Mammary epithelial cell (primary cell): ENCODE data around the gene HSH2D.

Experiments
- EZH2 ChIP-seq: IDR thresholded peaks from 2 replicates; pipeline ENCODE4 v1.6.1; 2012; ENCODE audit warnings: low read length, inconsistent platforms, borderline replicate concordance
- TF ChIP-seq, protein P1 (sequence below), 2 donors: IDR thresholded peaks in 1 of 2; conservative IDR thresholded peaks in 1 of 2; 2 replicates each; pipeline ENCODE4 v1.5.1; 2011 to 2012; ENCODE audit warnings: inconsistent platforms in 2 of 2, low read length in 2 of 2, mild to moderate bottlenecking in 2 of 2, control low read depth in 1 of 2, low read depth in 1 of 2; ENCODE audit not compliant: insufficient read depth in 1 of 2; ENCODE audit errors: extremely low read depth in 1 of 2

DNA sequence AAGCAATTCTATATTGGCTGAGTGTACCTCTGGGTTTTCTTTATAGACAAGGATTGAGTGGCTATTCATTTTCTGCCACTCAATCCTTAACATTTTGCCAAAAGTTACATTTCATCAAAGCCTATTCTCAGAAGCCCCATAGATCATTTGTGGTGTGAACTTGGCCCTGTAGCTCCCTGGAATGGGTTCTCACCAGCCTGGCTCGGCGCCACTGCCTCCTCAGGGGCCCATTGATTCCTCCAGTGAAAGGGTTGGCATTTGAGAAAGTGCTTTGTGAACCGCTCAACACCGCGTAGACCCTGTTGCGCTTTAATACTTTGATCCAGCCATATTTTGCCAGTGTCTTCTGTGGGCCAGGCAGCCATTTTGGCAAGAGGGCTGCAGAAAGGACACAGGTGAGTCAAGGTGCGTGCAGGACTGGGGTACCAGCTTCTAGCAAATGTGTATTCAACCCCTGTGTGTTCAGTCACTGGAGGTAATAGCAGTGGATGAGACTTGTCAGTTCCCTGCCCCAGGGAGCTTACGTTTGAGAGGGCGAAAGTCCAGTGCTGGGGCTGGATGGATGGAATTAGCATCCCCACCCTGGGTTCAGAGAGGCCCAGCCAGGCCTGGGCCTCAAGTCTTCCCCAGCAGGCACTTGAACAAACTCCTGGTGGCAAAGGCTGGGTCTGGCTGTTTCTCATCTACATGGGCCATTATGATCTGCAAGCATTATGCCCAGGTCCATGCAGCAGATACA, 28.0 kb upstream of the HSH2D start:
- TF ChIP-seq, protein P1, sequence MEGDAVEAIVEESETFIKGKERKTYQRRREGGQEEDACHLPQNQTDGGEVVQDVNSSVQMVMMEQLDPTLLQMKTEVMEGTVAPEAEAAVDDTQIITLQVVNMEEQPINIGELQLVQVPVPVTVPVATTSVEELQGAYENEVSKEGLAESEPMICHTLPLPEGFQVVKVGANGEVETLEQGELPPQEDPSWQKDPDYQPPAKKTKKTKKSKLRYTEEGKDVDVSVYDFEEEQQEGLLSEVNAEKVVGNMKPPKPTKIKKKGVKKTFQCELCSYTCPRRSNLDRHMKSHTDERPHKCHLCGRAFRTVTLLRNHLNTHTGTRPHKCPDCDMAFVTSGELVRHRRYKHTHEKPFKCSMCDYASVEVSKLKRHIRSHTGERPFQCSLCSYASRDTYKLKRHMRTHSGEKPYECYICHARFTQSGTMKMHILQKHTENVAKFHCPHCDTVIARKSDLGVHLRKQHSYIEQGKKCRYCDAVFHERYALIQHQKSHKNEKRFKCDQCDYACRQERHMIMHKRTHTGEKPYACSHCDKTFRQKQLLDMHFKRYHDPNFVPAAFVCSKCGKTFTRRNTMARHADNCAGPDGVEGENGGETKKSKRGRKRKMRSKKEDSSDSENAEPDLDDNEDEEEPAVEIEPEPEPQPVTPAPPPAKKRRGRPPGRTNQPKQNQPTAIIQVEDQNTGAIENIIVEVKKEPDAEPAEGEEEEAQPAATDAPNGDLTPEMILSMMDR (conservative IDR thresholded peaks at IDR 0.05 in 1 of 2, IDR thresholded peaks at IDR 0.05 in 1 of 2; ENCODE audit: extremely low read depth in 1 of 2, insufficient read depth in 1 of 2, low read depth in 1 of 2, low read length in 2 of 2), result no peak
- no peak for TF ChIP-seq EZH2
